CD4-positive, alpha-beta T cell treated with Interleukin-2 at 100 ng/mL for 4 hours (primary cell): ENCODE results near the gene AQP5.

Experiments
- DNase-seq: peaks from one replicate; pipeline ENCODE4 v3.0.0-alpha.2; 2020; ENCODE audit warnings: low spot score

The AQP5 gene

GRCh38 chr12:49961111-49961922 lies at the start of gene AQP5:
TSS of gene AQP5 (plus strand) at chr12:49961872. CDS start at chr12:49962018, 146 bp downstream.
- no peak for DNase-seq

DNA sequence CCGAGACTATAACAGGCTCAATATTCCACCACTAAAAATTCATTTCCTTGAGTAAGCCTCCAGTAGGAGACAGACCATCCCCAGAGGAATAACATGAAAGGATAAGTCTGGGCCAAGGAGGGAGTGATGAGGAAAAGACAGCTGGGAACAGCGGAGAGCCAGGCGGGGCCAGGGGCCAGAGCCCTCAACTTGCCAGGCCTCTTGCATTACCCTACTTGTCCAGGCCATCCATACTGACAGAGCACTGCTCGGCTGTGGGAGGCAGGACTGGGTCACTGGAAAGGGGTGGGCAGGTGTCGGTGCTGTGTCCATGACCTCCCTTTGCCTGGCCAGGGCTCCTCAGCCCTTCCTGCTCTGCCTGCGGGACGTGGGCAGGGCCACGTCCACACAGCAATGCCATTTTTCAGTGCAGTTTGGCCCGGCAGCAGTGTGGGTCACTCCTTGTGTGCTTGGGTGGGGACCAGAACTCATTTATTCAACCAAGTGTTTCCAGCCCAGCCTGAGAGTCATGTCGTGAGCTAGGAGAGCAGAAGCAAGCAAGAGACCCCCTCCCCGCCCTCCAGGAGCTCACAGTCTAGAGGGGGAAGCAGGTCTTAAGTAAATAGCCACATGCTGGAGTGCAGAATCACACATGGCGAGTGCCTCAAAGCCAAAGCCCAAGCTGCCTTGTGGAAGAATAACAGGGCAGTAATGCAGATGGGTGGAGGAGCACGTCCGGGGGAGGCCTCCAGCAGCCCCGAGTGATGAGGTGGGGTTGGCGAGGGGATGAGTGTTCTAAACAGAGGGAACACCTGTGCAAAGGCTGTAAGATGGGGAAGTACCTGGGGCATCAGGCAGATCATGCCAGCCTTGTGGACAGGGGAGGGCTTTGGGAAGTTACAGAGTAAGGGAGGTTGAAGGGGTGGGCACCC lies 49.1 kb upstream of the AQP5 start:
- no peak for DNase-seq

DNA sequence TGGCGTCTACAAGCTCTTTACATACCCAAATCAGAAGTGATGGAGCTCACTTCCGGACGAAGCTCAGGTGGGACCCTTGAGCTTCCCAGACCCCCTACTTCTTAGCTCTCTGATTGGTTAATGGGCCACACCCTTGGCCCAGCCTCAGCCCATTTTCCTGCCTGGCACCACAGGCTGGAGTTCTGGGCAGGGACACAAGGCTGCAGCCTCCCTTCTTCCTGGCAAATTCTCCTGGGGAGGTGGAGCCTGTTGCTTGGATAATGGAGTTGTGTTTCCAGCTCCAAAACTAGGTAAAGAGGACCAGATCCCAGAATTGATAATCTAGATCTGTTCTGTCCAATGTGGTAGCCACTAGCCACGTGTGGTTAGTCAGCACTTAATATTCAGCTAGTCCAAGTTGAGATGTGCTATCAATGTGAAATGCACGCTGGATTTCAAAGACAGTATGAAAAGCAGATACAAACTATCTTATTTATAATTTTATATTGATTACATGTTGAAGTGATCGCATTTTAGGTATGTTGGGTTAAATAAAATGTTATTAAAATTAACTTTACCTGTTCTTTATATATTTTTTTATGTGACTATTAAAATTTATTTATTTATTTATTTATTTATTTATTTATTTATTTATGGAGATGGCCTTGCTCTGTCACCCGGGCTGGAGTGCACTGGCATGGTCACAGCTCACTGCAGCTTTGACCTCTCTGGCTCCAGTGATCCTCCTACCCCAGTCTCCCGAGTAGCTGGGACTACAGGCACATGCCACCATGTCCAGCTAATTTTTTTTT lies 45.3 kb upstream of the AQP5 start:
- no peak for DNase-seq

GRCh38 chr12:49917166-49917787 lies 44.4 kb upstream of the AQP5 start:
- no peak for DNase-seq

- DNase-seq: no peak
Observed at GRCh38 chr12:49917788-49918173, 43.9 kb upstream of the AQP5 start.

DNA sequence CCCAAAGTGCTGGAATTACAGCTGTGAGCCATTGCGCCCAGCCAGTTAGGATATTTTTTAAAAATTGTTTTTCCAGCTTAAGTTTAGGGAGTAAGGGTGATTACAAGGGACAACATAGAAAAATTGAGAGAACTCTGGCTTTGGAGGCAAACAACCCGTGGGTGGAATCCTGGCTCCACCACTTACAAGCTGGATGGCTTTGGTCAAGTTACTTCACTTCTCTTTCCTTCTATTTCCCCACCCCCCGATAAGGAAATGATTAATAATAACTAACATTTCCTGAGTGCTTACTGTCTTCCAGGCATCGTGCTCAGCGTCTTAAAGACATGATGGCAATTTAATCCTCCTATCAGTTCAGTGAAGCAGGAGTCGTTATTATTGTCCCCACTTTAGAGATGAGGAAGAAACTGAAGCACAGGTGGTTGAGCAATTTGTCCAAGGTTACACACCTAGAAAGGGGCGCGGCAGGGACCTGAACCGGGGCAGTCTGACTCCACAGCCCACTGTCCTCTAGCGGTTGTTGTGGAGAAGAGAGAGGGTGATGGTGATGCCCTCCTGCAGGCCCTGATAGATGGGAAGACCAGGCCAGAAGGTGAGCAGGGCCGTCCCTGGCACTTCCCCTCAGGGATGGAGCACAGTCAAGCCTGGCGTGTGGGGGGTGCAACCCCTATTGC lies 41.3 kb upstream of the AQP5 start:
- no peak for DNase-seq

GRCh38 chr12:49920915-49921286 lies 40.8 kb upstream of the AQP5 start:
- DNase-seq: no peak

DNA sequence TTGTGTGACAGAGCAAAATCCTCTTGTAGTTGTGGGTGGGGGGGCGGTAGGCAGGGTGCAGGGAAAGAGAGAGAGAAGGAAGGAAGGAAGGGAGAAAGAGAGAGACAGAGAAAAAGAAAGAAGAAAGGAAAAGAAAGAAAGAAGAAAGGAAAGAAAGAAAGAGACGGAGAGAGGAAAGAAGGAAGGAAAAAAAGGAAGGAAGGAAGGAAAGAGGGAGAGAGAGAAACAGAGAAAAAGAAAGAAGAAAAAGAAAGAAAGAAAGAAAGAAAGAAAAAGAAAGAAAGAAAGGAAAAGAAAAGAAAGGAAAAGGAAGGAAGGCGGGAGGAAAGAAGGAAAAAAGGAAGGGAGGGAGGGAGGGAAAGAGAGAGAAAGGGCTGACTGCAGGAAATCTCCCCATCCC lies 40.4 kb upstream of the AQP5 start:
- DNase-seq: no peak

GRCh38 chr12:49921936-49922335 lies 39.7 kb upstream of the AQP5 start:
- DNase-seq: no peak

DNA sequence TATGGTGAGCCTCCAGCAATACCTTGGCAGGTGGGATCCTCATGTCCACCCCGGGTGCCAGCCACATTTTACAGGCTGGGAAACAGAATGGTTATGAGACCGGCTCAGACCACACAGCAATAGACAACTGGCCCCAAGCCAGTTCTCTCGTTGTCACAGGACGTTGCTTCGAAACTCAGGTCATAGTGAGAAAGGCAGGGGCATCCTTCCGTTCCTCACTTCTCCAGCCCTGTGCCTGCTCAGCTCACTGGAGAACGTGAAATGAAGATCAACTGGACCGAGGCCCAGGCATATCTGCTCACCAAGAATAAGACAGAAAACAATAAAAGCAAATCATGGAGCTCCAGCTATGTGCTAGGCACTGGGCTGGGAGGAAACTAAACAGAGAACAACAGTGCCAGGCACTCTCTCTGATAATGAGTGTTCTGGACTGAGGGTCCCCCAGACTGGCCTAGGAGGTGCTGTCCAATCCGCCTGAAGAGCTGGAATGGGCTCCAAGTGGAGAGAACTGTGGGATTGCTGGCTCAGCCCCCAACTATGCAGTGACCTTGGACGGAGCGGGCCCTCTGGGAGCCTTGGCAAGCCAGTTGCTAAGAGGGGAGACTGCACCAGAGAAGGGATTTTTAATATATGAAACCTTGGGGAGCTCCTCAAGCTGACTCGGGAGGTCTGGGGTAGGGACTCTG lies 39.2 kb upstream of the AQP5 start:
- no peak for DNase-seq

GRCh38 chr12:49923035-49923644 lies 38.5 kb upstream of the AQP5 start:
- no peak for DNase-seq

GRCh38 chr12:49923880-49924556 lies 37.7 kb upstream of the AQP5 start:
- DNase-seq: no peak

- DNase-seq: no peak
Observed at GRCh38 chr12:49924628-49925246, 36.9 kb upstream of the AQP5 start.

DNA sequence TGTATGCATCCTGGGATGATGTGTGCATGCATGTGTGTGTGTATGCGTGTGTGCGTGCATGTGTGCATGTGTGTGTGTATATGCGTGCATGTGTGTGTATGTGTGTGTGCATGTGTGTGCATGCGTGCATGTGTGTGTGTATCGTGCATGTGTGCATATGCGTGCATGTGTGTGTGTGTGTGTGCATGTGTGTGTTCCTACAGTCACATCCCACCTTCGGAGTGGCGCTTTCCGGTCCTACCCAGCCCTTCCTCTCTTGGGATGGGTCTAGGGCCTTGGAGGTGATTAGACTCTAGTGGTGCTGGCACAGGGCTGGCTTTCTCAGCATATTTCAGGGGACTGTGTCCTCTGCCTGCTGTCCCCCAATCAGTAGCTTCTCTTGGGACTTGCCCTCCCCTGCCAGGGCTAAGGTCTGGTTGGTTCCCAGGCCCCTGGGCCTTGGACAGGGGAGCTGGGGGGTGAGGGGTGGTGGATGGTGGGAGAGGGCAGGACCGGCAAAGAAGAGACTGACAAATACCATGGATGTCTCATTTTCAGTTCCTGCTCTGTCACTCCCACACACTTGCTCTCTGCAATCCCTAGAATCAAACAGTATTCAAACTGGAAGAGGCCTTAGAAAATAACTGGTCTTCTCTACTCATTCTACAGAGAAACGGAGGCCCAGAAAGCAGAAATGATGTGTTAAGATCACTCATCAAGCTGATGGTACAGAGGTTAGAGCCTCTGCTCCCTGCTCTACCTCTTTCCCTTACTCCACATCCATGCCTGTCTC lies 36.1 kb upstream of the AQP5 start:
- DNase-seq: no peak

DNA sequence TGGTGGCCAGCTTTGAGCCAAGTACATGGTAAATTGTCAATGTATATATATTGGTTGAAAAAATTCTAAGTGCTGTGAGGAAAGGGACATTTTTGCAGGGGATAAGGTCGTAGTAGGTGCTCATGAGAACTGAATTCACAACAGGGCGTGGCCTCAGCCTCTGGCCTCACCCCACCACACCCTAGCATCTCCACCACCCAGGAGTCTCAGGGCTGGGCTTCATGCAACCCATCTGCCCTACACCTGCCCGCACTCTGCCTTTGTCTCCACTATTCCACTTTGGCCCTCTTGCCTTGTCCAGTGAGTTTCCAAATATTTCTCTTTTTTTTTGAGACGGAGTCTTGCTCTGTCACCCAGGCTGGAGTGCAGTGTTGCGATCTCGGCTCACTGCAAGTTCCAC lies 33.2 kb upstream of the AQP5 start:
- no peak for DNase-seq

DNA sequence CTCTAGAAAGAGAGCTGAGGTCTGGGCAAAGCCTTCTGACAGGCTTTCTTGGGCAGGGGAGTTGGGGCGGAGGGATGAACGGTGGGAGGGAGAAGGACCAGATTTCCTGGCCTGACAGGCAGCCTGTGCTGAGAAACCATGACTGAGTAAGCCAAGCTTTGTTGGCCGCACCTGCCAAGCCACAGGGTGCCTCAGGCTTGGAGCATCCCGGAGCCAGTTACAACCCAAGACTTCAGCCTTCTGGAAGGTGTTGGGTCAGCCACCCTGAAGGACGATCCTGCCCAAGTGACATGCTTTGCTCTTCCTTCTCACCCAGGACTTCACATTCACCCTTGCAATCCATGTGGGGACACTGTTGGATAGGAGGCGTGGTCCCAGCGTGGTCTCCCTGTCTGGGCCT lies 32.1 kb upstream of the AQP5 start:
- DNase-seq: no peak

- no peak for DNase-seq
Observed at GRCh38 chr12:49930515-49931288, 31.0 kb upstream of the AQP5 start.

DNA sequence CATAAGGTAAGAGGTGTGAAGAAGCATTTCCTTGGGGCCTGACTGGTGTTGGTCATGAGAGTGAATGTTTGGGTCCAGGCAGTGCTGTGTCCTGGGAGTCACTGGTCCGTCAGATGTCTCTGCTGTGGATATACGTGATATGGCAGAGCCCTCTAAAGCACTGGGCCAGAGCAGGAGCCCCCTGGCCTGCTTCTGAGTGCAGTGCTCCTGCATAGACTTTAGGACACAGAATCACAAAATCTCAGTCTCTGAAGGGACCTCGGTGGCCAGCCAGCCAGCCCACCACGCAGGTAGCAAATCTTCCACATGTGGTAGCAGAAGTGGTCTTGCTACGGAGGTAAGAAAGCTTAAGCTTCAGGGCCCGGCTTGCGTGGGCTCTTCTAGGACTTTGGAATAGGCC lies 29.6 kb upstream of the AQP5 start:
- DNase-seq: no peak
